Muscle of back (tissue), 11 donors: ENCODE results near the gene CAMK2D. TPM values are rescaled to one million over a fixed set of nuclear protein-coding genes. Genes with fewer than 3 reads are reported as not detected.

Experiments
- DNase-seq, 3 donors: peaks; one replicate each; pipeline versions ENCODE4 v3.0.0 to v3.0.0-alpha.2; 2013
- polyA plus RNA-seq, 10 donors: library from polyadenylated mRNA; unstranded; fragments of 120-200 nt; gene quantifications; one replicate each; pipeline ENCODE4 v1.2.1, GENCODE V29; 2013; ENCODE audit not compliant: insufficient read length in 10 of 10

CAMK2D gene
- polyA plus RNA-seq, 10 donors: 119 to 227 (median 177) TPM

DNA sequence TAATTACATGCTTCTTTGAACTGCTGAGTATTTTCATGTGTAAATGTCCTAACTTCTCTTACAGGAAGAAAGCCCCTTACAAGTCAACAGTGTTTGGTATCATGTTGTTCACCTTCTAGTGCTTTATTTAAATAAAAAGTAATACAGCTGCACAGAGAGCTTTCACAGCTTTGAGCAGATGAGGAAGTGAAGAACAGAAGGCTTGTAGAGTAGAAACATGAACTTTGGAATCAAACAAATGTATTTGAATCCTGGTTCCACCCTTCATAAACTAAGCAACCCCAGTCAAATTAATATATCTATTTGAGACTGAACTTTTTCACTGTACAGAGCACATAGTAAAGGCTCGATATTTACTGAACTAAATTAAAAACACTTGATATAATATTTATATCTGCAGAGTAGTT is 120.5 kb downstream of the CAMK2D start:
- DNase-seq: no peak

DNA sequence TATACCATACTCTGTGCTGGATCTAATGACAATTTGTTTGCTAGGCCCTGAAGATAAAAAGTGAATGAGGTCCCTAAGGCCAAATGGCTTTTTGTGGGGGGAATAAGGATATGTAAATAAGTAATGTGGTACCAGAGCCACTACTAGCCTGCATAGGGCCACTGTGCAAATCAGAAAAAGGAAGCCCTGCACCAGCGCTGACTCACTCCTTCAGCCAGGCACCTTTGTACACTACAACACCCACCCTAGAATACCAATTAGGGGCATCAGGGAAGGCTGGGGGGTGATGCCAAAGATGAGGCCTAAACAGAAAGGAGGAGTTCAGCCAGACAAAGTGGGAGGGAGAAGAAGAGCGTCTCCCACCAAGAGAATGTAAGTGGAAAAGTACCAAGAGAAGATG is 122.2 kb downstream of the CAMK2D start:
- DNase-seq: no peak

- DNase-seq: no peak
Measured at GRCh38 chr4:113638562-113638832, 123.0 kb downstream of the CAMK2D start.

- no peak for DNase-seq
Measured at GRCh38 chr4:113637823-113638561, 123.5 kb downstream of the CAMK2D start.

DNA sequence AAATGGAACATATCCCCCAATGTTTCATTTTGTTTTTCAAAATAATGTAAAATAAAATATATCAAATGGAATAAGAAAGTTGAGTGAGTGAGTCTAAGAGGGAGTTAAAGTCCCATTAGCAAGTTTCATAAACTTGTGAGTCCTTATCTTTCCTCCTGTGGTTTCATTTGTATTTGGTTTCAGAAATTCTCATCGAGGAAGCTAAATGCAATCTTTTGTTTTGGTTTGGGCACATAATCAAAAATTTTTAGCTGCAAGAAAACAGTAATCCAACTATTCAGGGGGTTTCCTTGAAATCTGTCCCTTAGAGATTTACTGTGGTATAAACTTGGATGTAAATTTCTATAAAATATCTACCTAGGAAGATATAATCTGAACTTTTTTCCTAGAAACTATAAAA is 124.2 kb downstream of the CAMK2D start:
- peak in 1 of 3 donors; percentile 21 for DNase-seq

- DNase-seq: no peak
Measured at GRCh38 chr4:113636877-113637276, 124.7 kb downstream of the CAMK2D start.

- no peak for DNase-seq
Measured at GRCh38 chr4:113636438-113636818, 125.1 kb downstream of the CAMK2D start.

DNA sequence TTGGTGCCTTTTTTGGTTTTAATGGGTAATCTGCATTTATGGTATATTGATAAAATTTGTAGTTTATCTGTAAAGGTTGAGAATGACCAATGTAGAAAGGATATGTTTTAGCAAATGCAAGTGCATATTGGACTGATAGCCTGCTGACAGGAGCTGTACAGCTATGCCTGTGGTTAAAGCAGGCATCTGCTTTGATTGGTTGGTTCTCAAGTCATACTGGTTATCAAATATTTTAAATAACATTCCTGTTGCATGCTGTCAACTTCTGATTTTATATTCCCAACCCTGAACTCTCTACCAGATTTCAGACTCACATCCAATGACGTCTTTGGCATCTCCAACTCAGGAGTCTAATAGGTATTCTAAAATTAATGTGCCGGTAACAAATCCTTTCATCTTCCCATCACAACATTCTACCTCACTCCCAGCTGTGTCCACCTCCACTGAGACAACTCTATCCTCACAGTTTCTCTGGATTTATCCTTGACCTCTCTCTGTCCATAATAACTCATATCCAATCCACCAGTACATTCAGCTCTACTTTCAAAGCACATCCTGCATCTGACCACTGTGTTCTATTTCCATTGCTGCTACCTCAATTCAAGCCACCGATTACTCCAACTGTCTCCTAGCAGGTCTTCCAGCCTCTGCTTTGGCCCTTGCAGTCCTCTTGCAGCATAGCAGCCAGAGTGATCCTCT is 125.7 kb downstream of the CAMK2D start:
- peak in 1 of 3 donors; percentile 67 for DNase-seq

DNA sequence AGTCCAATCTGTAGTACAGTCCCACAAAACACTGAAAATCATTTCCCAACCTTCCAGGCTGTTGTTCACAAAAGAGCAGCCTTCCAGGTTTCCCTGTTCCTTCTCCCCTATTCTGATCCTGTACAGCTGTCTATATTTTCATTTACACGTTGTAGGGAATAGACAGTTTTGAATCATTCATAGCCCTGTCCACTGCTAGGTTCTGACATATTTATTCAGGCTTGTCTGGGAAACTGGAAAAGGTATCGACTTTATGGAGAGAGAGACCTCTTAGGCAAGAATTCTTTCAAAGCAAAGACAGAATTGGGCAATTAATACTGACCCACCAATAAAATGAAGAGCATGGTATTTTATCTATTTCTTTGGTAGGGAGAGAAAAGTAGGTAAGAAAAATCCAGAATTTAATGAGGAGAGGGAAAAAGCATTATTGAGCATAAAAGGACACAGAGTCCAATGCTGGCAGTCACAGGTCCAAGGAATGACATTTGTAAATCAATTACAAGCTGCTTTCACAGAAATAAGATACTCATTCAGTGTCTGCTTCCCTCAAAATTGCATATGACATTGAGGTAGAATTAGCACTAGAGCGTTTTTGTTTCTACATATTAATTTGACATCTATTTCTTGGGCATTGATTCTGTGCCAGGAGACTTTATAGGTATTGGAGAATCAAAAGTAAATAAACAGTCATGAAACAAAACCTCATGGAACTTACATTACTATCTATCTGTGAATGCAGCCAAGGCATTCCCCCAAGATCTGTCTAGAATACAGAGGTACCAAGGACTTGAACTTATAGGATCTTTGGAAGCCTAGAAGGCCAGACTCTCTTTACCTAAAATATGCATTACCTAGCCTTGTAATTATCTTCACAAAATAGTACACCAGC is 127.2 kb downstream of the CAMK2D start:
- no peak for DNase-seq

DNA sequence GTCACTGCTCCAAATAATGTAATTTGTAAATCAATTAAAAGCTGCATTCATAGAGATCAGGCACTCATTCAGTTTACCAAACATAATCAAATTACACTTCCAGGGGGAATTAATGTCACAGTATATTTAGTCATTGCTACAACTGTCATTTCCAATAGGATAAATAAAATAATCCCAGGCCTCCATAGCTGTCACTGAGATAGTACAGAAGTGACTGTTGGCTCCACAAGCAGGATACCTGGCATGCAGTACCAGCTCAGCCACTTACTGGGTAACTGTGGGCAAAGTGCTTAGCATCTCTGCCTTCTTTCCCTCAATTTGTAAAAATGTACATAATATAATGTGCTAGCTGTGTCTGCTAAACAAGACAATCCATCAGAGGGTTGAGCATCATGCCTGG is 128.1 kb downstream of the CAMK2D start:
- no peak for DNase-seq

GRCh38 chr4:113628711-113629110 is 132.8 kb downstream of the CAMK2D start:
- DNase-seq: no peak

DNA sequence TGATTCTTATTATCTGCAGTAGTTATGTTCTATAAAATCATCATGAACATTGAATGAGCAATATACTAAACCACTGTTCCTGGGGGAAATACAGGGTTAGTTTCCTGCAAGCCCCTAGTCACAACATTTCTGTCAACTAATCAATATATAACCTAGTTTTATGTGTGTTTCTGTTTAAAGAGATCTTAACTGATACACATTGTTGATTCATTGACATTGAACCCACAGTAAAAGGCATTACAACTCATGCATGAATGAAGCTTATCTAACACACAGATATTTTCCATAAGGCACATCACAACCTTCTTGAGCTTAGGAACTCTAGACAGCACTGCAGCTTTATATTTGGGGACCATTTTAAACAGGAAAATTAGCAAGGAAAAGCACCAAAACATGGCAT is 134.2 kb downstream of the CAMK2D start:
- DNase-seq: no peak

- no peak for DNase-seq
Measured at GRCh38 chr4:113625902-113626301, 135.6 kb downstream of the CAMK2D start.

DNA sequence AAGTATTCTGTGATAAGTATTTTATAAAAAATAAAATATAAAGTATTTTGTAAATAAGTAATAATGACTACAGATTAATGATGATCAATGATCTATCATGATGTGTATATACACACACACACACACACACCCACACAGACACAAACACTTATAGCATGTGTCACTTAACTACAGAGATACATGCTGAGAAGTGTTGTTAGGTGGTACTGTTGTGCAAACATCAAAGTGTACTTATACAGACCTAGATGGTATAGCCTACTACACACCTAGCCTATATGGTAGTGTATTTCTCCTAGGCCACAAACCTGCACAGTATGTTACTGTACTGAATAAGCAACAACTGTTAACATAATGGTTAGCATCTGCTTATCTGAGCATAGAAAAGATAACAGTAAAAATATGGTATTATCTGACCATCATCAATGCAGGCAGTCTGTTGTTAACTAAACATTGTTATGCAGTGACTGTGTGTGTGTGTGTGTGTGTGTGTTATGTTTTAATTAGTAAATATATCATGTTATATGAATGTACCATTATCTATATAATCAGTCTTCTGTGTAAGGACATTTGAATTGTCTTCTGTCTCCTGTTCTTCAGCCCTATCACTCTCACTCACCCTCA is 138.2 kb downstream of the CAMK2D start:
- DNase-seq: no peak

- DNase-seq: no peak
Measured at GRCh38 chr4:113621633-113622032, 139.9 kb downstream of the CAMK2D start.

DNA sequence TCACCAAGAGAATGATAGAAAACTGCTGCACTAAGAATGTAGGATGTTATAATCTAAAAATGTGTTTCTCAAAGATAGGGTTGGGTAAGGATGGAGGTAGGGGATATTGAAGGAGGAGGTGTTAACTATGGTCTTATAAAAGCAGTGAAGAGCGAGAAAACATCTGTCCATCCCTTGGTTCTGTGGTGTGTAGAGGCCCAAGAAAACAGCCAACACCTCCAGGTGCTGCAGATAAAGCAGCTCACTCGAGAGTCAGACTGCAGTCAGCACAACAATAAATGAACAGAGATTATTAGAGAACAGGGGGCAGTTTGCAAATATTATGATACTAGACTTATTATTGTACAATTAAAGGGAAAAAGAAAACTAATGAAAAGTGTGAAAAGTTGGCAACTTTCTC is 141.5 kb downstream of the CAMK2D start:
- DNase-seq: no peak

DNA sequence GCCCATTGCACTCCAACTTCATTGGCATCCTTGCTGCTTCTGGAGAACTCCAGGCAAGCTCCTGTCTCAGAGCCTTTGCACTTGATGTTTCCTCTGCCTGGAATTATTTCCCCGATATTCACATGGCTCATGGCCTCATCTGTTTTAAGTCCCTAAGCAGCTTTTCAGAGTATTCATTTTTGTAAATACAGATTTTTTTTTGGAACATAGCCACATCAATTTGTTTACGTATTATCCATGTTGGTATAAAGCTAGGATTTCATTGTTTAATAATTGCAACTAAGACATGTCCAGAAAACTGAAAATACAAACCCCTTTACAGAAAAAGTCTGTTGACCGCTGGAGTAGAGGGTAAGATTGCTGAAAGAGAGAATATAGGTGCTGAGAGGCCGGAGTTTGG is 142.0 kb downstream of the CAMK2D start:
- no peak for DNase-seq

- peak; percentile 48 to 78 (median 59) for DNase-seq
Measured at GRCh38 chr4:113618205-113618604, 143.3 kb downstream of the CAMK2D start.

DNA sequence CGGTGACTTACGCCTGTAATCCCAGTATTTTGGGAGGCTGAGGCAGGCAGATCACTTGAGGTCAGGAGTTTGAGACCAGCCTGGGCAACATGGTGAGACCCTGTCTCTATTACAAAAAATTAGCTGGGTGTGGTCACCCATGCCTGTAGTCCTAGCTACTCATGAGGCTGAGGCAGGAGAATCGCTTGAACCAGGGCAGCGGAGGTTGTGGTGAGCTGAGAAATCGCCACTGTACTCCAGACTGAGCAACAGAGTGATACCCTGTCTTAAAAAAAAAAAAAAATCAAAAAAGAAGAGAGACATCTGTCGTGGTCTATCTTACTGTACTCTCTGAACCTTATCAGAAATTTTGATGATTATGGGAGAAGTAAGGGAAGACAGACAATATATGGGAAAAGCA is 144.3 kb downstream of the CAMK2D start:
- no peak for DNase-seq

GRCh38 chr4:113616443-113616842 is 145.1 kb downstream of the CAMK2D start:
- DNase-seq: no peak

- DNase-seq: no peak
Measured at GRCh38 chr4:113614414-113614813, 147.1 kb downstream of the CAMK2D start.

DNA sequence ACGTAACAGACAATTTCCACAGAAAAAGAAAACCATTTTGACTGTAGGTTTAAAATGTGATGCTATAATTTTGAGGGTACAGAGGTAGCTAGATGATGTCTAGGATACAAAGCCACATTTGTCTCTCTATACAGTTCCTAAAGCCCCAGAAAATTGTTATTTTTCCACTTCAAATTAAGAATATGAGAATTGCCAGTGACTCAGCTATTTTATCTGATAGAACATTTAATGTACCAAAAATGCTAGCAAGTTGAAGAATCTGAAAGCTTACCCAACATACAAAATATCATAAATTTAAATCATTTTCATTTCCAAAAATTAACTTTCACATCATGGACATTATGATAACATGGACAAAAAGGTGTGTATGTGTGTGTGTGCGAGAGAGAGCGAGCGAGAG is 148.0 kb downstream of the CAMK2D start:
- DNase-seq: no peak
